IMR-90 (cell line): ENCODE data around the gene AGXT. TPM values are rescaled to one million over a fixed set of nuclear protein-coding genes. Genes with fewer than 3 reads are reported as not detected.

Experiments
- ATAC-seq: fragments of 200-7000 bp; cut with Tn5 transposase; 2 replicates; pipeline ENCODE4 v1.9.1; 2020; ENCODE audit warnings: low read depth, mild to moderate bottlenecking, moderate library complexity
- BruUV-seq: library from RNA; stranded (reverse); fragments of 400-500 nt; replicated peaks from 2 replicates; lab custom pipeline; 2021; lab: Mats Ljungman, UMichigan
- CTCF ChIA-PET: fragments of 300-600 bp; formaldehyde crosslinking; extraction: SDS; loops from one replicate; lab custom pipeline; 2021; ENCODE audit warnings: antibody characterized with exemption; lab: Yijun Ruan, JAX
- POLR2A ChIA-PET: fragments of 300-600 bp; sonication (Branson Sonifier 250); formaldehyde crosslinking; loops from one replicate; lab custom pipeline; 2022; ENCODE audit warnings: antibody characterized with exemption; ENCODE audit not compliant: unreplicated experiment; lab: Charles Lee
- DNase-seq: peaks from one replicate; pipeline ENCODE4 v3.0.0; 2013
- H2AFZ ChIP-seq: replicated peaks from 2 replicates; pipeline ENCODE3; 2013; ENCODE audit warnings: low read length, mild to moderate bottlenecking; ENCODE audit not compliant: poor library complexity
- H2AK5ac ChIP-seq: 2 replicates; pipeline ENCODE4 v1.6.1; 2013; ENCODE audit warnings: low read depth, low read length, inconsistent platforms
- H2AK9ac ChIP-seq: replicated peaks from 2 replicates; pipeline ENCODE3; 2013; ENCODE audit warnings: mild to moderate bottlenecking, low read depth, low read length, moderate library complexity; ENCODE audit not compliant: poor library complexity
- H2BK120ac ChIP-seq: 2 replicates; pipeline ENCODE4 v1.6.1; 2013; ENCODE audit warnings: low read depth, low read length, inconsistent platforms
- H2BK15ac ChIP-seq: 3 replicates; pipeline ENCODE4 v1.6.1; 2013; ENCODE audit warnings: low read depth, low read length, inconsistent platforms
- H2BK20ac ChIP-seq: 2 replicates; pipeline ENCODE4 v1.6.1; 2013; ENCODE audit warnings: low read depth, mild to moderate bottlenecking, inconsistent platforms, low read length, moderate library complexity
- H2BK5ac ChIP-seq: 2 replicates; pipeline ENCODE4 v1.6.1; 2013; ENCODE audit warnings: mild to moderate bottlenecking, low read depth, low read length, inconsistent platforms; ENCODE audit not compliant: poor library complexity, severe bottlenecking
- H3K14ac ChIP-seq: replicated peaks from 2 replicates; pipeline ENCODE4 v1.6.1; 2013; ENCODE audit warnings: low read depth, low read length, inconsistent platforms
- H3K18ac ChIP-seq: 2 replicates; pipeline ENCODE4 v1.6.1; 2013; ENCODE audit warnings: low read depth, low read length, control low read depth
- H3K23ac ChIP-seq: 2 replicates; pipeline ENCODE4 v1.6.1; 2013; ENCODE audit warnings: low read depth, low read length, inconsistent platforms
- H3K27ac ChIP-seq: 2 replicates; pipeline ENCODE4 v1.5.1; 2013; ENCODE audit warnings: mild to moderate bottlenecking, control low read depth, low read length; ENCODE audit not compliant: insufficient read depth
- H3K27me3 ChIP-seq: 2 replicates; pipeline ENCODE4 v1.6.1; 2013; ENCODE audit warnings: low read length; ENCODE audit not compliant: control insufficient read depth, insufficient read depth
- H3K36me3 ChIP-seq: 2 replicates; pipeline ENCODE4 v1.6.1; 2013; ENCODE audit warnings: low read length, mixed read lengths; ENCODE audit not compliant: control insufficient read depth, insufficient read depth
- H3K4ac ChIP-seq: 2 replicates; pipeline ENCODE4 v1.6.1; 2013; ENCODE audit warnings: low read depth, low read length, inconsistent platforms
- H3K4me1 ChIP-seq: 2 replicates; pipeline ENCODE4 v1.6.1; 2013; ENCODE audit warnings: low read length, mixed read lengths; ENCODE audit not compliant: control insufficient read depth, insufficient read depth
- H3K4me2 ChIP-seq: 2 replicates; pipeline ENCODE4 v1.6.1; 2013; ENCODE audit warnings: low read depth, mild to moderate bottlenecking, control low read depth, low read length, moderate library complexity
- H3K4me3 ChIP-seq: 2 replicates; pipeline ENCODE4 v1.5.1; 2013; ENCODE audit warnings: low read depth, mild to moderate bottlenecking, control low read depth, low read length, moderate library complexity; ENCODE audit not compliant: insufficient read depth
- H3K56ac ChIP-seq: 2 replicates; pipeline ENCODE4 v1.6.1; 2013; ENCODE audit warnings: low read length, inconsistent platforms; ENCODE audit not compliant: insufficient read depth; ENCODE audit errors: extremely low read depth
- H3K79me1 ChIP-seq, 2 experiments: 2 replicates each; pipeline ENCODE4 v1.6.1; 2013; ENCODE audit warnings: low read length in 2 of 2, inconsistent platforms in 1 of 2, low read depth in 1 of 2
- H3K9ac ChIP-seq: 2 replicates; pipeline ENCODE4 v1.6.1; 2013; ENCODE audit warnings: low read depth, low read length, control low read depth
- H3K9me1 ChIP-seq: 2 replicates; pipeline ENCODE4 v1.6.1; 2013; ENCODE audit warnings: low read length, inconsistent platforms; ENCODE audit not compliant: insufficient read depth
- H3K9me3 ChIP-seq: 2 replicates; pipeline ENCODE4 v1.6.1; 2013; ENCODE audit warnings: low read length; ENCODE audit not compliant: control insufficient read depth, insufficient read depth
- H4K20me1 ChIP-seq: 2 replicates; pipeline ENCODE4 v1.6.1; 2013; ENCODE audit warnings: low read length, inconsistent platforms; ENCODE audit not compliant: insufficient read depth
- H4K5ac ChIP-seq: 2 replicates; pipeline ENCODE4 v1.6.1; 2013; ENCODE audit warnings: mild to moderate bottlenecking, low read depth, low read length, control low read depth
- H4K8ac ChIP-seq, 2 experiments: 2 replicates each; pipeline ENCODE4 v1.6.1; 2013; ENCODE audit warnings: low read depth in 2 of 2, low read length in 2 of 2, control low read depth in 1 of 2, inconsistent platforms in 1 of 2
- H4K91ac ChIP-seq: 2 replicates; pipeline ENCODE4 v1.6.1; 2013; ENCODE audit warnings: low read depth, low read length, inconsistent platforms; ENCODE audit not compliant: insufficient read depth
- BHLHE40 ChIP-seq: fragments of 150-350 bp; IDR thresholded peaks from 2 replicates; pipeline ENCODE4 v1.6.1; 2016; ENCODE audit warnings: mild to moderate bottlenecking, low read depth, low read length
- CTCF ChIP-seq: conservative IDR thresholded peaks from 2 replicates; pipeline ENCODE4 v1.5.1; 2012; ENCODE audit warnings: mild to moderate bottlenecking, low read depth, low read length, improper control_type of control experiment
- ELK1 ChIP-seq: fragments of 150-350 bp; IDR thresholded peaks from 2 replicates; pipeline ENCODE4 v1.6.1; 2016; ENCODE audit warnings: low read depth, mild to moderate bottlenecking, low read length, moderate library complexity, borderline replicate concordance
- FOS ChIP-seq: fragments of 150-350 bp; IDR thresholded peaks from 2 replicates; pipeline ENCODE4 v1.6.1; 2016; ENCODE audit warnings: low read depth, low read length
- MAFK ChIP-seq: IDR thresholded peaks from 2 replicates; pipeline ENCODE4 v1.6.1; 2012; ENCODE audit warnings: low read depth, low read length, improper control_type of control experiment
- MAZ ChIP-seq: IDR thresholded peaks from 2 replicates; pipeline ENCODE4 v1.6.1; 2012; ENCODE audit warnings: low read depth, mild to moderate bottlenecking, low read length, improper control_type of control experiment, moderate library complexity, borderline replicate concordance
- MXI1 ChIP-seq: IDR thresholded peaks from 2 replicates; pipeline ENCODE4 v1.6.1; 2012; ENCODE audit warnings: low read depth, mild to moderate bottlenecking, low read length, moderate library complexity, borderline replicate concordance
- RCOR1 ChIP-seq: IDR thresholded peaks from 2 replicates; pipeline ENCODE4 v1.6.1; 2012; ENCODE audit warnings: mild to moderate bottlenecking, low read length, improper control_type of control experiment; ENCODE audit not compliant: insufficient replicate concordance
- USF2 ChIP-seq: fragments of 150-350 bp; IDR thresholded peaks from 2 replicates; pipeline ENCODE4 v1.6.1; 2017; ENCODE audit warnings: mild to moderate bottlenecking, antibody characterized with exemption, low read length, low read depth
- WGBS, 2 experiments: methylation state at CpG; one replicate each; pipeline versions ENCODE4 v1.1.5 to v1.1.7; 2013; ENCODE audit warnings: missing lambda C conversion rate in 2 of 2; ENCODE audit not compliant: insufficient read length in 1 of 2; ENCODE audit errors: extremely low coverage in 2 of 2; 5-methylcytosine and 5-hydroxymethylcytosine counted together
- dilution Hi-C: fragments of 300-500 bp; cut with HindIII; formaldehyde crosslinking; loops from one replicate; pipeline ENCODE4 v1.14.3; 2018; ENCODE audit warnings: low sequenced_read_pairs; ENCODE audit not compliant: unreplicated experiment
- in situ Hi-C: fragments of 300-500 bp; cut with MboI; formaldehyde crosslinking; loops from 3 replicates; pipeline ENCODE4 v1.14.3; 2019; ENCODE audit warnings: low sequenced_read_pairs, inconsistent platforms, mixed read lengths
- intact Hi-C: fragments of 100-400 bp; cut with micrococcal nuclease; formaldehyde crosslinking; loops from 2 replicates; pipeline ENCODE4 v1.10.0; 2022
- polyA plus RNA-seq, 3 experiments: library from polyadenylated mRNA; depleted of rRNA; stranded (reverse); fragments of >200 nt; gene quantifications; 2 replicates each; pipeline ENCODE4 v1.2.3, GENCODE V29; 2012; ENCODE audit warnings: low replicate concordance in 1 of 3
- total RNA-seq: library from RNA; depleted of rRNA; stranded (reverse); fragments of >200 nt; gene quantifications from 2 replicates; pipeline ENCODE4 v1.2.3, GENCODE V29; 2012

AGXT gene
- total and polyA plus RNA-seq, 2 of the 4 experiments (the other 2 are of a cell fraction), result not detected

- TF ChIP-seq ELK1 (no peak), FOS (no peak)
Observed at GRCh38 chr2:240873805-240874714, 5.4 kb downstream of the AGXT start (continued).

GRCh38 chr2:240874715-240875227 is 6.1 kb downstream of the AGXT start:
- Histone ChIP-seq H3K27ac (no peak overlapping the region), H3K23ac (no peak overlapping the region), H2BK120ac (no peak overlapping the region), H4K5ac (no peak overlapping the region), H2BK20ac (no peak overlapping the region), H3K4me3 (no peak overlapping the region), H2AFZ (no peak overlapping the region), H3K36me3 (no peaks in the 10 kb centered on the region), H3K4me1 (no peaks in the 10 kb centered on the region), H2AK9ac (no peak overlapping the region), H3K9ac (no peak overlapping the region), H3K4me2 (no peak overlapping the region), H4K91ac (no peak overlapping the region), H4K8ac (no peak overlapping the region), H3K14ac (no peak overlapping the region), H2BK15ac (no peak overlapping the region), H3K27me3 (peaks cover 28% of the 10 kb centered on the region; the same call in 1 of the 2 replicates), H3K9me3 (no peaks in the 10 kb centered on the region), H2AK5ac (no peak overlapping the region), H3K79me1 (no peaks in the 10 kb centered on the region), H3K4ac (no peak overlapping the region), H4K20me1 (no peaks in the 10 kb centered on the region), H3K56ac (no peak overlapping the region), H3K18ac (no peak overlapping the region), H3K9me1 (no peaks in the 10 kb centered on the region), H2BK5ac (no peak overlapping the region)
- DNase-seq (no peak), ATAC-seq (no peak; the same call in 1 of the 2 replicates)
- dilution Hi-C loops (no loop called here), in situ Hi-C loops (loop anchor here (25.0 kb wide), 1 partner anchor 788 kb away; no protein-coding TSS in a partner anchor), intact Hi-C loops (no loop called here)
- CTCF ChIA-PET, result no interaction called here
- 60% methylated on average over 4 of the region's 12 CpGs; no CpG with 5 or more reads in 1 of the 2 experiments for WGBS, 2 experiments
- no TSS peak for BruUV-seq
- POLR2A ChIA-PET, result no interaction called here
- TF ChIP-seq CTCF, result no peak
- no peak for TF ChIP-seq MAZ
- TF ChIP-seq RCOR1, result no peak
- TF ChIP-seq BHLHE40, result no peak
- no peak for TF ChIP-seq MXI1
- TF ChIP-seq MAFK, result no peak
- no peak for TF ChIP-seq USF2
